Smooth muscle cell (in vitro differentiated cells): ENCODE data around the gene ELMOD2. TPM values are rescaled to one million over a fixed set of nuclear protein-coding genes. Genes with fewer than 3 reads are reported as not detected.

Experiments
- DNase-seq: peaks from one replicate; lab custom pipeline; 2025; ENCODE audit not compliant: unreplicated experiment; lab: John Stamatoyannopoulos, UW
- H2AFZ ChIP-seq: fragments of 200-600 bp; sonication (generic); 2 replicates; pipeline ENCODE4 v1.6.0; 2016; ENCODE audit warnings: antibody characterized with exemption, low read depth, mild to moderate bottlenecking
- H3F3A ChIP-seq: fragments of 200-600 bp; sonication (generic); 2 replicates; pipeline ENCODE4 v1.6.0; 2017; ENCODE audit warnings: antibody characterized with exemption, low read depth
- H3K27ac ChIP-seq: fragments of 200-600 bp; sonication (generic); 2 replicates; pipeline ENCODE4 v1.5.1; 2016; ENCODE audit warnings: low read depth, mild to moderate bottlenecking
- H3K27me3 ChIP-seq: fragments of 200-600 bp; sonication (generic); 2 replicates; pipeline ENCODE4 v1.6.1; 2016; ENCODE audit warnings: low read depth, mild to moderate bottlenecking
- H3K36me3 ChIP-seq: fragments of 200-600 bp; sonication (generic); 2 replicates; pipeline ENCODE4 v1.5.1; 2016; ENCODE audit warnings: low read depth
- H3K4me1 ChIP-seq: fragments of 200-600 bp; sonication (generic); 2 replicates; pipeline ENCODE4 v1.5.1; 2016; ENCODE audit warnings: low read depth
- H3K4me2 ChIP-seq: fragments of 200-600 bp; sonication (generic); 2 replicates; pipeline ENCODE4 v1.6.0; 2016; ENCODE audit warnings: mild to moderate bottlenecking
- H3K4me3 ChIP-seq: fragments of 200-600 bp; sonication (generic); 2 replicates; pipeline ENCODE4 v1.5.1; 2016; ENCODE audit warnings: mild to moderate bottlenecking
- H3K79me2 ChIP-seq: fragments of 200-600 bp; sonication (generic); 2 replicates; pipeline ENCODE4 v1.6.0; 2016; ENCODE audit warnings: low read depth, mild to moderate bottlenecking
- H3K9ac ChIP-seq: fragments of 200-600 bp; sonication (generic); 2 replicates; pipeline ENCODE4 v1.6.0; 2016; ENCODE audit warnings: low read depth
- H3K9me3 ChIP-seq: fragments of 200-600 bp; sonication (generic); replicated peaks from 2 replicates; pipeline ENCODE4 v1.5.1; 2016; ENCODE audit warnings: low read depth
- H4K20me1 ChIP-seq: fragments of 200-600 bp; sonication (generic); 2 replicates; pipeline ENCODE4 v1.6.0; 2016; ENCODE audit warnings: low read depth
- CTCF ChIP-seq: fragments of 200-600 bp; sonication (generic); IDR thresholded peaks from 2 replicates; pipeline ENCODE4 v1.5.1; 2017; ENCODE audit warnings: borderline replicate concordance, mild to moderate bottlenecking, antibody characterized with exemption; ENCODE audit not compliant: insufficient read depth, poor library complexity, severe bottlenecking
- WGBS: methylation state at CpG from one replicate; pipeline ENCODE4 v1.1.7; 2016; ENCODE audit warnings: low lambda C conversion rate; 5-methylcytosine and 5-hydroxymethylcytosine counted together
- polyA plus RNA-seq: library from polyadenylated mRNA; unstranded; fragments of >200 nt; fragmentation: Nextera tagmentation; extraction: Ambion mirVana; gene quantifications from 2 replicates; pipeline ENCODE4 v1.2.1, GENCODE V29; 2016
- total RNA-seq: library from RNA; depleted of rRNA; stranded (reverse); fragments of >200 nt; gene quantifications from 2 replicates; pipeline ENCODE4 v1.2.3, GENCODE V29; 2014

The ELMOD2 gene
- total and polyA plus RNA-seq, 2 experiments from 2014 or later = 26.5 to 52.9 TPM

- Histone ChIP-seq H3K4me3 (no peak overlapping the region), H3K27ac (no peak overlapping the region), H3K79me2 (no peaks in the 10 kb centered on the region), H4K20me1 (no peaks in the 10 kb centered on the region), H3K36me3 (no peaks in the 10 kb centered on the region), H3K9ac (no peak overlapping the region), H3K27me3 (peaks cover 34% of the 10 kb centered on the region), H3K4me2 (no peak overlapping the region), H2AFZ (no peak overlapping the region), H3K9me3 (no peaks in the 10 kb centered on the region), H3F3A (no peaks in the 10 kb centered on the region), H3K4me1 (no peaks in the 10 kb centered on the region)
- no peak for DNase-seq
- no peak for TF ChIP-seq CTCF
- WGBS = 70% methylated on average over 1 of the region's 1 CpG
Observed at GRCh38 chr4:140584439-140584838, 60.5 kb downstream of the ELMOD2 start.

- Histone ChIP-seq H3K27me3 (peaks cover 7% of the 10 kb centered on the region), H3K27ac (no peak overlapping the region), H3K4me3 (no peak overlapping the region), H3F3A (no peaks in the 10 kb centered on the region), H3K4me1 (no peaks in the 10 kb centered on the region), H4K20me1 (no peaks in the 10 kb centered on the region), H3K36me3 (no peaks in the 10 kb centered on the region), H2AFZ (no peak overlapping the region), H3K9me3 (no peaks in the 10 kb centered on the region), H3K4me2 (no peak overlapping the region), H3K79me2 (no peaks in the 10 kb centered on the region), H3K9ac (no peak overlapping the region)
- TF ChIP-seq CTCF = peak; percentile 32
- 21% methylated on average over 1 of the region's 1 CpG for WGBS
- no peak for DNase-seq
Observed at GRCh38 chr4:140595065-140595464, 71.1 kb downstream of the ELMOD2 start.

- DNase-seq = no peak
- Histone ChIP-seq H3K9ac (no peak overlapping the region), H3K27ac (no peak overlapping the region), H3F3A (no peaks in the 10 kb centered on the region), H4K20me1 (no peaks in the 10 kb centered on the region), H3K4me3 (no peak overlapping the region), H2AFZ (no peak overlapping the region), H3K4me2 (no peak overlapping the region), H3K79me2 (no peaks in the 10 kb centered on the region), H3K4me1 (no peaks in the 10 kb centered on the region), H3K9me3 (no peaks in the 10 kb centered on the region), H3K36me3 (no peaks in the 10 kb centered on the region), H3K27me3 (no peaks in the 10 kb centered on the region)
- TF ChIP-seq CTCF = no peak
- WGBS = 88% methylated on average over 8 of the region's 8 CpGs
Observed at GRCh38 chr4:140600408-140600807, 76.4 kb downstream of the ELMOD2 start.

- DNase-seq = no peak
- no peaks in the 10 kb centered on the region for H3K36me3 ChIP-seq
- H3K4me3 ChIP-seq = no peak overlapping the region
- H3K9me3 ChIP-seq = no peaks in the 10 kb centered on the region
- no peak overlapping the region for H3K9ac ChIP-seq
- H2AFZ ChIP-seq = no peak overlapping the region
- H3F3A ChIP-seq = no peaks in the 10 kb centered on the region
- no peaks in the 10 kb centered on the region for H3K27me3 ChIP-seq
- TF ChIP-seq CTCF = no peak
- no peaks in the 10 kb centered on the region for H4K20me1 ChIP-seq
- H3K4me1 ChIP-seq = no peaks in the 10 kb centered on the region
- H3K27ac ChIP-seq = no peak overlapping the region
- WGBS = 93% methylated on average over 2 of the region's 2 CpGs
- H3K4me2 ChIP-seq = no peak overlapping the region
- H3K79me2 ChIP-seq = no peaks in the 10 kb centered on the region
Observed at GRCh38 chr4:140602714-140603113, 78.7 kb downstream of the ELMOD2 start.
